HL-60 (cell line): ENCODE measurements around the gene MPP2.

Source experiments
- DNase-seq, 2 experiments: peaks; one replicate each; pipeline ENCODE4 v3.0.0-alpha.2; 2010 to 2020; ENCODE audit warnings: low read depth in 1 of 2, low spot score in 1 of 2
- H3K27ac ChIP-seq: fragments of 250-450 bp; sonication (Bioruptor Pico); replicated peaks from 2 replicates; pipeline ENCODE4 v1.5.1; 2020; ENCODE audit warnings: mild to moderate bottlenecking, moderate library complexity
- H3K27me3 ChIP-seq: fragments of 250-450 bp; sonication (Bioruptor Pico); 2 replicates; pipeline ENCODE4 v1.5.1; 2021; ENCODE audit warnings: mild to moderate bottlenecking, moderate library complexity; ENCODE audit not compliant: insufficient read depth, poor library complexity, severe bottlenecking
- H3K4me3 ChIP-seq: replicated peaks from 2 replicates; pipeline ENCODE4 v1.5.1; 2011; ENCODE audit warnings: mild to moderate bottlenecking, control low read depth, low read length; ENCODE audit not compliant: insufficient read depth
- CTCF ChIP-seq: IDR thresholded peaks from one replicate; pipeline ENCODE4 v1.5.1; 2011; ENCODE audit warnings: low read length, control low read depth, inconsistent platforms; ENCODE audit not compliant: insufficient read depth
- GABPA ChIP-seq: IDR thresholded peaks from 2 replicates; pipeline ENCODE4 v1.6.1; 2012; ENCODE audit warnings: low read depth
- POLR2AphosphoS5 ChIP-seq: IDR thresholded peaks from 2 replicates; pipeline ENCODE4 v1.6.1; 2012; ENCODE audit warnings: low read depth
- SPI1 ChIP-seq: IDR thresholded peaks from 2 replicates; pipeline ENCODE4 v1.6.1; 2012; ENCODE audit warnings: low read depth, mild to moderate bottlenecking, borderline replicate concordance
- TF ChIP-seq, protein P1 (sequence below): IDR thresholded peaks from 2 replicates; pipeline ENCODE4 v1.6.1; 2012; ENCODE audit warnings: low read depth; ENCODE audit not compliant: insufficient replicate concordance

MPP2 gene

DNA sequence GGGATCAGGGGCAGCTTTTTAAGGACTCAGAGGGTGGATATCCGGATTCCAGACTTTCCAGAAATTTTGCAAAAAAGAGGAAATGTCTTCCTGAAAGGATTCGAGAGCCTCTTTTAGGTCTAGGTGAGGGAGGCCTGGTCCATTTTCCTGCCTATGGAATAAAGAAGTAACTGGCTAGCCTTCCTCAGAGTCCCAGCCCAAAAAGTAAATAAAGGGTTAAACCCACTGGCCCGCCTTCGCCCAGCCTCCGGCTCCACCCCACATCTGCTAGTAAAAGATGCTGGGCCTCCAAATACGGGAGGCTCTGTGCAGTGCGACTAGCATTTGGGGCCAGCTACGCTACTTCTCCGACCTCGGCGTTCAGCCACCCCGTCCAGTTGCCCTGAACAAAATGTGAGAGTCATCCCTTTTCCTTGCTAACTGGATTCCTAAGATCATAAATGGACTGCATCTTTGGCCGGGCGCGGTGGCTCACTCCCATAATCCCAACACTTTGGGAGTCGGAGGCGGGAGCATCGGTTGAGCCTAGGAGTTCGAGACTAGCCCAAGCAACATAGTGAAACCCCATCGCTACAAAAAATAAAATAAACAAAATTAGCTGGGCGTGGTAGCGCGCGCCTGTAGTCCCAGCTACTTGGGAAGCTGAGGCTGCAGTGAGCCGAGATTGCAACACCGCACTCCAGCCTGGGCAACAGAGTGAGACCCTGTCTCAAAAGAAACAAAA lies 824 bp upstream of the MPP2 start:
- no peak overlapping the region for H3K4me3 ChIP-seq
- TF ChIP-seq SPI1 = no peak
- no peak for TF ChIP-seq CTCF
- no peak for TF ChIP-seq GABPA
- H3K27me3 ChIP-seq = peaks cover 50% of the 10 kb centered on the region
- H3K27ac ChIP-seq = no peak overlapping the region
- DNase-seq = peak in 1 of 2 experiments; percentile 7

DNA sequence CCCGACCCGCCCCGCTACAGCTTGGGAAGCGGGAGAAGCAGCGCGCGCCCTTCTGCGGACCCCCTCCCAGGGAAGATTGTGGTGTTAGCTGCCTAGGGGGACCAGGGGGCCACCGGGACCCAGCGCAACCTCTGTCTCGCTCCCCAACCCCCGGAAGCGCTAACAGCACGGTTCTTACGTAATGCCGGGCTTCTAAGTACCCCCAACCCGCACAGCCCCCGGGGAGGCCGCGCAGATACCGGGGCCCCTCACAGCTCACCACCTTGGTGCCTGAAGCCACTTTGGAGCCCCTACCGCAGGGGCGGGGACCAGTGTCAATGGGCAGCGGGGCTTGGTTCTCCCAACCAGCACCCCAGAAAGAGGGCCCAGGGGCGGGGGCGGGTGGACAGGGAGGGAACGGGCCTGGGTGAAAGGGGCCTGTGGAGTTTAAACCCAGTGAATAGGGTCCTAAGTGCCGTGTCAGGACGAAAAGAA lies 348 bp downstream of the MPP2 start:
- peaks cover 52% of the 10 kb centered on the region for H3K27me3 ChIP-seq
- no peak overlapping the region for H3K27ac ChIP-seq
- no peak for DNase-seq
- TF ChIP-seq SPI1 (no peak), CTCF (no peak), GABPA (no peak), POLR2AphosphoS5 (no peak)
- TF ChIP-seq, protein P1, sequence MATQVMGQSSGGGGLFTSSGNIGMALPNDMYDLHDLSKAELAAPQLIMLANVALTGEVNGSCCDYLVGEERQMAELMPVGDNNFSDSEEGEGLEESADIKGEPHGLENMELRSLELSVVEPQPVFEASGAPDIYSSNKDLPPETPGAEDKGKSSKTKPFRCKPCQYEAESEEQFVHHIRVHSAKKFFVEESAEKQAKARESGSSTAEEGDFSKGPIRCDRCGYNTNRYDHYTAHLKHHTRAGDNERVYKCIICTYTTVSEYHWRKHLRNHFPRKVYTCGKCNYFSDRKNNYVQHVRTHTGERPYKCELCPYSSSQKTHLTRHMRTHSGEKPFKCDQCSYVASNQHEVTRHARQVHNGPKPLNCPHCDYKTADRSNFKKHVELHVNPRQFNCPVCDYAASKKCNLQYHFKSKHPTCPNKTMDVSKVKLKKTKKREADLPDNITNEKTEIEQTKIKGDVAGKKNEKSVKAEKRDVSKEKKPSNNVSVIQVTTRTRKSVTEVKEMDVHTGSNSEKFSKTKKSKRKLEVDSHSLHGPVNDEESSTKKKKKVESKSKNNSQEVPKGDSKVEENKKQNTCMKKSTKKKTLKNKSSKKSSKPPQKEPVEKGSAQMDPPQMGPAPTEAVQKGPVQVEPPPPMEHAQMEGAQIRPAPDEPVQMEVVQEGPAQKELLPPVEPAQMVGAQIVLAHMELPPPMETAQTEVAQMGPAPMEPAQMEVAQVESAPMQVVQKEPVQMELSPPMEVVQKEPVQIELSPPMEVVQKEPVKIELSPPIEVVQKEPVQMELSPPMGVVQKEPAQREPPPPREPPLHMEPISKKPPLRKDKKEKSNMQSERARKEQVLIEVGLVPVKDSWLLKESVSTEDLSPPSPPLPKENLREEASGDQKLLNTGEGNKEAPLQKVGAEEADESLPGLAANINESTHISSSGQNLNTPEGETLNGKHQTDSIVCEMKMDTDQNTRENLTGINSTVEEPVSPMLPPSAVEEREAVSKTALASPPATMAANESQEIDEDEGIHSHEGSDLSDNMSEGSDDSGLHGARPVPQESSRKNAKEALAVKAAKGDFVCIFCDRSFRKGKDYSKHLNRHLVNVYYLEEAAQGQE = no peak
- no peak overlapping the region for H3K4me3 ChIP-seq

DNA sequence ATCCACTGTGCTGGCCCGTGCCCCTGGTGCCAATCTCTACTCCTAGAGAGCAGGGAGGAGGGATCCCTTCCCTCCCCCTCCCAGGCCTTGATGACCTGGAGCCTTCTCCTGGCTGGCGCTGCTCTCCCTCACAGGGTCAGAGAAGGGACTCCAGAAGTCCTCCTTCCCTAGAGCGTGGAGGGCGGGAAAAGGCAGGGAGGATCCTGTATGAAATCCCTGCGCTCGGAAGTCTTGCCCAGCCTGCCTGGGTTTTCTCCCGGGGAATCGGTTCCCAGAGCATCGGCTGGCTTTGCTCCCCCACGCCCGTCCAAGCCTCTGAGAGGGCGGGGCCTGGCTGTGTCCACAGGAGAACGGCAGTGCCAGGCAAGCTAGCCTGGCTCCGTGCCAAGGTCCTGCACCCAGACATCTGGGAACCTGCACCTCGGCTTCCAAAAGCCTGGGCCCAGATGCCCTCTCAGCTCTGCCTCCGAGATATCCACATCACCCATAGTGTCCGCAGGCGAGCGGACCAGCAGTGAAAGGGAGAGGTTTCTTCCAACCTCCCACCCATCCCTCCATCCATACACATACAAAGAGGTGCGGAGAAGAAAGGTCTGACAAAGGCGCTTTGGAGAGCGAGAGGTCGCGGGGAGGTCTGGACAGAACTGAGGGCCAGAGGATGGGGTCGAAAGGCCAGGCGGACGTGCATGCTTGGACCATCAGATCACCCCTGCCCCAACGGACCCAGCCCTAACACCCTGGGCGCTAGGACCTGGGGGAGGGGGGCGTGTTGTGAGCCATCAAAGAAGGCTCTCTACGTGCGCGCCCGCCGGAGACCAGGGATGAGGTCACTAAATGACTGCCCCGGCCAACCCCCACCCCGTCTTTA lies 1.1 kb downstream of the MPP2 start:
- DNase-seq = no peak
- H3K4me3 ChIP-seq = no peak overlapping the region
- H3K27ac ChIP-seq = no peak overlapping the region
- TF ChIP-seq GABPA (no peak), POLR2AphosphoS5 (no peak), SPI1 (no peak), CTCF (no peak)
- TF ChIP-seq, protein P1 = no peak
- H3K27me3 ChIP-seq = peaks cover 55% of the 10 kb centered on the region
